SU-DHL-6 (cell line): Measurements from ENCODE around the gene ZDHHC24.

Experiments
- H2AFZ ChIP-seq: fragments of 200-600 bp; sonication (generic); 2 replicates; pipeline ENCODE4 v1.6.1; 2014; ENCODE audit warnings: low read depth, mild to moderate bottlenecking, moderate library complexity, mixed read lengths, antibody characterized with exemption, low read length; ENCODE audit not compliant: severe bottlenecking
- H3F3A ChIP-seq: fragments of 200-600 bp; shearing (Covaris generic); 2 replicates; pipeline ENCODE4 v1.6.0; 2016; ENCODE audit warnings: antibody characterized with exemption, mild to moderate bottlenecking; ENCODE audit not compliant: insufficient read depth
- H3K27ac ChIP-seq: fragments of 200-600 bp; sonication (generic); 2 replicates; pipeline ENCODE4 v1.5.1; 2016; ENCODE audit warnings: low read depth, mild to moderate bottlenecking, low read length, moderate library complexity, mixed read lengths
- H3K27me3 ChIP-seq: fragments of 200-600 bp; sonication (generic), shearing (Covaris generic); 2 replicates; pipeline ENCODE4 v1.6.0; 2014; ENCODE audit warnings: mild to moderate bottlenecking, low read length
- H3K36me3 ChIP-seq: fragments of 200-600 bp; sonication (generic); 2 replicates; pipeline ENCODE4 v1.6.1; 2014; ENCODE audit warnings: mild to moderate bottlenecking, low read length, mixed read lengths
- H3K4me2 ChIP-seq: fragments of 300-600, 200-600 bp; shearing (Covaris generic), sonication (generic); 2 replicates; pipeline ENCODE4 v1.6.0; 2014; ENCODE audit warnings: low read length, low read depth, mild to moderate bottlenecking; ENCODE audit not compliant: poor library complexity, severe bottlenecking
- H3K4me3 ChIP-seq: fragments of 200-600 bp; sonication (generic); 2 replicates; pipeline ENCODE4 v1.5.1; 2014; ENCODE audit warnings: antibody characterized with exemption, low read length, mild to moderate bottlenecking, mixed read lengths; ENCODE audit not compliant: insufficient read depth, poor library complexity, severe bottlenecking
- H3K79me2 ChIP-seq: fragments of 200-600 bp; sonication (generic); 2 replicates; pipeline ENCODE4 v1.6.1; 2014; ENCODE audit warnings: mild to moderate bottlenecking, low read length, moderate library complexity; ENCODE audit not compliant: insufficient read depth
- H3K9ac ChIP-seq: fragments of 200-600 bp; sonication (generic); 2 replicates; pipeline ENCODE4 v1.7.0; 2014; ENCODE audit warnings: mild to moderate bottlenecking, low read length
- H3K9me2 ChIP-seq: fragments of 200-600 bp; sonication (generic); replicated peaks from 2 replicates; pipeline ENCODE4 v1.6.1; 2014; ENCODE audit warnings: low read length; ENCODE audit not compliant: insufficient read depth
- H3K9me3 ChIP-seq: fragments of 200-600 bp; sonication (generic); 2 replicates; pipeline ENCODE4 v1.6.1; 2014; ENCODE audit warnings: low read length, mixed read lengths; ENCODE audit not compliant: insufficient read depth
- H4K20me1 ChIP-seq: fragments of 200-600 bp; sonication (generic); 2 replicates; pipeline ENCODE4 v1.6.1; 2014; ENCODE audit warnings: low read depth, mild to moderate bottlenecking, antibody characterized with exemption, low read length, moderate library complexity, mixed read lengths
- CTCF ChIP-seq: fragments of 200-600 bp; sonication (generic); IDR thresholded peaks from one replicate; pipeline ENCODE4 v1.5.1; 2017; ENCODE audit warnings: antibody characterized with exemption, mild to moderate bottlenecking, low read length, moderate library complexity; ENCODE audit not compliant: insufficient read depth, poor library complexity, severe bottlenecking
- EZH2phosphoT487 ChIP-seq: fragments of 200-600 bp; sonication (generic), shearing (Covaris generic); conservative IDR thresholded peaks from 2 replicates; pipeline ENCODE4 v1.6.1; 2018; ENCODE audit warnings: mild to moderate bottlenecking, antibody characterized with exemption, low read length, moderate library complexity, mixed read lengths

The ZDHHC24 gene

GRCh38 chr11:66581261-66581660, 35.4 kb upstream of the ZDHHC24 start:
- H3K9me2 ChIP-seq = no peaks in the 10 kb centered on the region
- no peaks in the 10 kb centered on the region for H3K79me2 ChIP-seq
- H3K9me3 ChIP-seq = peaks cover 5% of the 10 kb centered on the region; the same call in 1 of the 2 replicates
- H3F3A ChIP-seq = no peaks in the 10 kb centered on the region
- no peaks in the 10 kb centered on the region for H3K27me3 ChIP-seq
- TF ChIP-seq EZH2phosphoT487 = no peak
- TF ChIP-seq CTCF = no peak
- no peak overlapping the region for H3K4me3 ChIP-seq
- no peak overlapping the region for H3K4me2 ChIP-seq
- H4K20me1 ChIP-seq = no peaks in the 10 kb centered on the region
- no peak overlapping the region for H3K9ac ChIP-seq
- no peak overlapping the region for H2AFZ ChIP-seq
- H3K36me3 ChIP-seq = no peaks in the 10 kb centered on the region
- no peak overlapping the region for H3K27ac ChIP-seq

DNA sequence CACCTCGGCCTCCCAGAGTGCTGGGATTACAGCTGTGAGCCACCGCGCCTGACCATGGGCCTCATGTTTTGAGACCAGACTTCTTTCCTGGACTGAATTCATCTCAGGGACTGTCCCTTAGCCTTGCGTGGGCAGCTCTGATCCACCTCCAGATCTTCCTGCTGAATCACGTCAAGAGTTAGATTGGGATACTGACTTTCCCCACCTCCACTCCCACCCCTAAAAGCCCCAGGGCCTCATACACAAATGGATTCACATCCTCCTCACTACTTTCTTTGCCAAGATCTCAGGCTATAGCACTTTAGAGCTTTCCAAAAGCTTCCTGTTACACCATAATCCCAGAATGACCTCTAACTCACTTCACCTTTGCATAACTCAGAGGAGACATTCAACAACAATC, 35.0 kb upstream of the ZDHHC24 start:
- no peak overlapping the region for H3K4me2 ChIP-seq
- H3K9me2 ChIP-seq = no peaks in the 10 kb centered on the region
- no peak for TF ChIP-seq EZH2phosphoT487
- TF ChIP-seq CTCF = no peak
- no peaks in the 10 kb centered on the region for H3K27me3 ChIP-seq
- H3K36me3 ChIP-seq = no peaks in the 10 kb centered on the region
- H3K27ac ChIP-seq = no peak overlapping the region
- no peaks in the 10 kb centered on the region for H3F3A ChIP-seq
- H4K20me1 ChIP-seq = no peaks in the 10 kb centered on the region
- H2AFZ ChIP-seq = no peak overlapping the region
- H3K4me3 ChIP-seq = no peak overlapping the region
- H3K9ac ChIP-seq = no peak overlapping the region
- H3K79me2 ChIP-seq = no peaks in the 10 kb centered on the region
- peaks cover 5% of the 10 kb centered on the region; the same call in 1 of the 2 replicates for H3K9me3 ChIP-seq

- Histone ChIP-seq H3K27ac (no peak overlapping the region), H3K4me2 (no peak overlapping the region), H3K9me2 (no peaks in the 10 kb centered on the region), H3F3A (no peaks in the 10 kb centered on the region), H3K36me3 (no peaks in the 10 kb centered on the region), H3K9ac (no peak overlapping the region), H3K27me3 (no peaks in the 10 kb centered on the region), H2AFZ (no peak overlapping the region), H3K9me3 (peaks cover 5% of the 10 kb centered on the region; the same call in 1 of the 2 replicates), H3K79me2 (no peaks in the 10 kb centered on the region), H3K4me3 (no peak overlapping the region), H4K20me1 (no peaks in the 10 kb centered on the region)
- TF ChIP-seq CTCF (peak; percentile 63), EZH2phosphoT487 (no peak)
Observed at GRCh38 chr11:66579017-66579606, 33.3 kb upstream of the ZDHHC24 start.
